AG04449 (cell line): ENCODE measurements around the gene MPZL2.

Source experiments
- CTCF ChIA-PET: fragments of 350-600 bp; formaldehyde crosslinking; extraction: SDS; loops from one replicate; lab custom pipeline; 2021; ENCODE audit warnings: antibody characterized with exemption; lab: Yijun Ruan, JAX
- POLR2A ChIA-PET: fragments of 400-600, 350-600 bp; formaldehyde crosslinking; extraction: SDS; loops from one replicate; lab custom pipeline; 2020; ENCODE audit warnings: antibody characterized with exemption, inconsistent platforms; lab: Yijun Ruan, JAX
- DNase-seq: peaks from one replicate; pipeline ENCODE4 v3.0.0-alpha.2; 2010; ENCODE audit warnings: low read depth, low spot score
- H3K4me3 ChIP-seq: 2 replicates; pipeline ENCODE4 v1.5.1; 2011; ENCODE audit warnings: low read depth, mild to moderate bottlenecking, control low read depth, low read length
- TF ChIP-seq, protein P1 (sequence below): IDR thresholded peaks from one replicate; pipeline ENCODE4 v1.5.1; 2011; ENCODE audit warnings: mild to moderate bottlenecking, moderate library complexity, low read length, control low read depth, inconsistent platforms; ENCODE audit not compliant: insufficient read depth; ENCODE audit errors: missing control alignments

MPZL2 gene

DNA sequence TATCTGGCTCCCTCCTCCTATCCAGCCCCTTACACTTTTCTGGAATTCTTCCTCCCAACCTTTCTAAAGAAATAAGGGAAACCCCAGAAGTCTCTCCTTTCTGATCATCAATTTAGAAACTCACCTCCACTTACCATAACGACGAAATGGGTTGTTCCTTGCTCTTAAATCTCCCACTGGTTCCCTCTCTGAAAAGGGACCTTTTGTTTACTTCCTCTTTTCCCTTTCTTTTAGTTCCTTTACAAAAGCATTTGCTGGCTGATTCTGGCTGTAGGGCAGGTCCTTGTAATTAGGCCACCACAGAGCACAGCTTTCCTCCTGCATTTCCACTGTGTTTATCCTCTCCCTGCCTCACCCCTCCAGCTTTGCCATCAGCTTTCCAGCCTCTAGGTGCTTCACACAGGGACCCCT, 51.3 kb downstream of the MPZL2 start:
- TF ChIP-seq, protein P1, sequence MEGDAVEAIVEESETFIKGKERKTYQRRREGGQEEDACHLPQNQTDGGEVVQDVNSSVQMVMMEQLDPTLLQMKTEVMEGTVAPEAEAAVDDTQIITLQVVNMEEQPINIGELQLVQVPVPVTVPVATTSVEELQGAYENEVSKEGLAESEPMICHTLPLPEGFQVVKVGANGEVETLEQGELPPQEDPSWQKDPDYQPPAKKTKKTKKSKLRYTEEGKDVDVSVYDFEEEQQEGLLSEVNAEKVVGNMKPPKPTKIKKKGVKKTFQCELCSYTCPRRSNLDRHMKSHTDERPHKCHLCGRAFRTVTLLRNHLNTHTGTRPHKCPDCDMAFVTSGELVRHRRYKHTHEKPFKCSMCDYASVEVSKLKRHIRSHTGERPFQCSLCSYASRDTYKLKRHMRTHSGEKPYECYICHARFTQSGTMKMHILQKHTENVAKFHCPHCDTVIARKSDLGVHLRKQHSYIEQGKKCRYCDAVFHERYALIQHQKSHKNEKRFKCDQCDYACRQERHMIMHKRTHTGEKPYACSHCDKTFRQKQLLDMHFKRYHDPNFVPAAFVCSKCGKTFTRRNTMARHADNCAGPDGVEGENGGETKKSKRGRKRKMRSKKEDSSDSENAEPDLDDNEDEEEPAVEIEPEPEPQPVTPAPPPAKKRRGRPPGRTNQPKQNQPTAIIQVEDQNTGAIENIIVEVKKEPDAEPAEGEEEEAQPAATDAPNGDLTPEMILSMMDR: no peak
- H3K4me3 ChIP-seq: no peak overlapping the region
- ChIA-PET POLR2A (no interaction called here), CTCF (interaction anchor here (9.6 kb wide), 1 partner anchor 14 kb away, joined by 46 read pairs; no protein-coding TSS in a partner anchor)
- no peak for DNase-seq

GRCh38 chr11:118212131-118212725, 51.9 kb downstream of the MPZL2 start:
- DNase-seq: no peak
- no peak overlapping the region for H3K4me3 ChIP-seq
- ChIA-PET CTCF (interaction anchor here (1.5 to 9.6 kb wide), 2 partner anchors 10 to 13 kb away, joined by 3 to 46 read pairs; no protein-coding TSS in a partner anchor), POLR2A (no interaction called here)
- TF ChIP-seq, protein P1: no peak

DNA sequence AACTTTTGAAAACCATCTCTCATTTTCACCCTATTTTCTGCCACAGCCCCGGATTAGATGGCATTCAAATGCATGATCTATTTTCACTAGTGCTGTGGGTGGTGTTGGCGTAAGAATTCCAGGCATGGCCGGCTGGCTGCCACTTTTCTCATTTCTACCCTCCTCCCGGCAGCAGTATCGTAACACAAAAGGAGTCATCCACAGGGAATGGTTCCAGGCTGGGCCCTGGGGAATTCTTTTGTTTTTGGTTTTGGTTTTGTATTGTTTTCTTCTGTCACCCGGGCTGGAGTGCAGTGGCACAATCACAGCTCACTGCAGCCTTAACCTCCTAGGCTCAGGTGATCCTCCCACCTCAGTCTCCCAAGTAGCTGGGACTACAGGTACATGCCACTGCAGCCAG, 53.1 kb downstream of the MPZL2 start:
- DNase-seq: no peak
- no peak overlapping the region for H3K4me3 ChIP-seq
- TF ChIP-seq, protein P1: no peak
- ChIA-PET POLR2A (no interaction called here), CTCF (interaction anchor here (1.0 to 9.6 kb wide), 4 partner anchors 9 to 40 kb away, joined by 3 to 46 read pairs (median 3); no protein-coding TSS in a partner anchor)

DNA sequence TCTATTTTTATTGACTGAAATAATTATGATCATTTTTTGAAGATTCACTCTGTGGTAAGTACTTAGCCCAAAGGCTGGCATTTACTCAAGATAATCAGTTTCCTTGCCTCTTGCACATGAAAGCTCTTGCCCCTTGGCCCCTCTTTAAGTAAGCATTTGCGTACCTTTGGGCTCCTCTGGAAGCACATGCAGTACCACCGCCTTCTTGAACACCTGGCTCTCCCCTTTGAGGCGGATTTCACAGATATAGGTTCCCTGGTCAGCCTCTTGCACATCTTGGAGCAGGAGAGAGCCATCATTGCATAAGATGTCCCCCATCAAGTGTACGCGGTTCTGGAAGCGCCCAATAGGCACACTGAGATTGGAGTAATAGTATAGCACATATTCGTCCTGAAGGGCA, 53.8 kb downstream of the MPZL2 start:
- no peak overlapping the region for H3K4me3 ChIP-seq
- no peak for DNase-seq
- POLR2A ChIA-PET: no interaction called here
- CTCF ChIA-PET: interaction anchor here (1.0 to 9.6 kb wide), 3 partner anchors 12 to 39 kb away, joined by 3 to 46 read pairs (median 3); no protein-coding TSS in a partner anchor
- TF ChIP-seq, protein P1: no peak

DNA sequence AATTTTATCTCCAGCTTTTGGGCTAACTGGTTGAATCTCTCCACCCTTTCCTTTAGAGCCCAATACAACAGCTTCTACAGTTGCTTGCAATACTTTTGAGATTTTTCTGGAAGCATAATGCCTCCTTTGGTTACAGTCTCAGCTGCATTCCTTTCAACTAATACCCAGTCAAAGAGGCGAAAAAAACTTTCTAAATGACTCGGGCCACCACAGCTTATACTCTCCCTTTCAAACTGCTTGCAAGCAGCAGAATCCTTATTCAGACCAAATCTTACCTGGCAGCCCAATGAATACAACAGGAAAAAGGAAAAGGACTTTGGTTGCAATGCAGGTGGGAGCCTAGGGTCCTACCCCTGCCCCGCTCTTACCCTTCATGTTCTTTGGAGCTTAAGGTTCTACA, 55.1 kb downstream of the MPZL2 start:
- no peak for DNase-seq
- ChIA-PET POLR2A (no interaction called here), CTCF (interaction anchor here (2.6 kb wide), 1 partner anchor 11 kb away, joined by 14 read pairs; no protein-coding TSS in a partner anchor)
- TF ChIP-seq, protein P1: no peak
- no peak overlapping the region for H3K4me3 ChIP-seq

- H3K4me3 ChIP-seq: no peak overlapping the region
- DNase-seq: no peak
- TF ChIP-seq, protein P1: no peak
- ChIA-PET POLR2A (no interaction called here), CTCF (interaction anchor here (2.6 kb wide), 1 partner anchor 9 kb away, joined by 14 read pairs; no protein-coding TSS in a partner anchor)
Measured at GRCh38 chr11:118207079-118207478, 57.0 kb downstream of the MPZL2 start.
